HEK293 (cell line): ENCODE data around the gene BANF2.

Experiments used
- CTCF ChIA-PET: fragments of 350-600 bp; formaldehyde crosslinking; extraction: SDS; loops from one replicate; lab custom pipeline; 2021; ENCODE audit warnings: antibody characterized with exemption; lab: Yijun Ruan, JAX
- POLR2A ChIA-PET: fragments of 300-600 bp; formaldehyde crosslinking; extraction: SDS; loops from one replicate; lab custom pipeline; 2020; ENCODE audit warnings: antibody characterized with exemption, inconsistent platforms; lab: Yijun Ruan, JAX
- H3K27ac ChIP-seq: fragments of 200-500 bp; sonication (Bioruptor generic); 2 replicates; pipeline ENCODE4 v1.5.1; 2014; ENCODE audit warnings: low read depth, low read length, control low read depth, inconsistent platforms; ENCODE audit errors: extremely low read depth
- H3K36me3 ChIP-seq, 2 experiments: fragments of 200-500 bp in 1 of 2; sonication (Bioruptor generic) in 1 of 2; 1 replicate in 1 of 2; 2 replicates in 1 of 2; pipeline ENCODE4 v1.5.1; 2014 to 2017; ENCODE audit warnings: inconsistent platforms in 2 of 2, low read length in 2 of 2; ENCODE audit not compliant: control insufficient read depth in 2 of 2, insufficient read depth in 1 of 2
- H3K4me1 ChIP-seq: fragments of 200-500 bp; sonication (Bioruptor generic); 2 replicates; pipeline ENCODE4 v1.5.1; 2014; ENCODE audit warnings: mild to moderate bottlenecking, low read length, inconsistent platforms; ENCODE audit not compliant: control insufficient read depth, insufficient read depth
- H3K4me3 ChIP-seq: 2 replicates; pipeline ENCODE4 v1.5.1; 2011; ENCODE audit warnings: low read depth, mild to moderate bottlenecking, control low read depth, low read length, moderate library complexity
- H3K9me3 ChIP-seq: fragments of 200-500 bp; sonication (Bioruptor generic); 2 replicates; pipeline ENCODE4 v1.5.1; 2014; ENCODE audit warnings: low read depth, low read length, inconsistent platforms; ENCODE audit not compliant: control insufficient read depth, insufficient read depth
- BCL11B ChIP-seq: fragments of 450-650 bp; formaldehyde crosslinking; IDR thresholded peaks from 2 replicates; pipeline ENCODE4 v1.5.1; 2016; ENCODE audit warnings: low read depth, missing biosample characterization, missing genetic modification characterization
- EGR2 ChIP-seq: fragments of 450-650 bp; formaldehyde crosslinking; IDR thresholded peaks from 2 replicates; pipeline ENCODE4 v1.5.1; 2016; ENCODE audit warnings: low read depth, missing biosample characterization, missing genetic modification characterization
- GLIS1 ChIP-seq: fragments of 450-650 bp; formaldehyde crosslinking; IDR thresholded peaks from 2 replicates; pipeline ENCODE4 v1.5.1; 2016; ENCODE audit warnings: missing biosample characterization, missing genetic modification characterization
- KLF8 ChIP-seq: fragments of 450-650 bp; formaldehyde crosslinking; IDR thresholded peaks from 2 replicates; pipeline ENCODE4 v1.5.1; 2016; ENCODE audit warnings: missing biosample characterization, missing genetic modification characterization
- OVOL3 ChIP-seq: fragments of 450-650 bp; formaldehyde crosslinking; IDR thresholded peaks from 2 replicates; pipeline ENCODE4 v1.5.1; 2016; ENCODE audit warnings: missing biosample characterization, missing genetic modification characterization
- PRDM4 ChIP-seq: fragments of 450-650 bp; formaldehyde crosslinking; IDR thresholded peaks from 2 replicates; pipeline ENCODE4 v1.5.1; 2017; ENCODE audit warnings: missing biosample characterization, missing genetic modification characterization
- REPIN1 ChIP-seq: fragments of 450-650 bp; formaldehyde crosslinking; IDR thresholded peaks from 2 replicates; pipeline ENCODE4 v1.5.1; 2017; ENCODE audit warnings: missing biosample characterization, missing genetic modification characterization, low read depth
- ZBTB11 ChIP-seq: fragments of 450-650 bp; formaldehyde crosslinking; conservative IDR thresholded peaks from 2 replicates; pipeline ENCODE4 v1.5.1; 2016; ENCODE audit warnings: low read depth, missing biosample characterization, missing genetic modification characterization
- ZBTB17 ChIP-seq: fragments of 450-650 bp; formaldehyde crosslinking; IDR thresholded peaks from 2 replicates; pipeline ENCODE4 v1.5.1; 2016; ENCODE audit warnings: missing biosample characterization, missing genetic modification characterization
- ZBTB48 ChIP-seq: fragments of 450-650 bp; formaldehyde crosslinking; IDR thresholded peaks from 2 replicates; pipeline ENCODE4 v1.5.1; 2016; ENCODE audit warnings: missing biosample characterization, missing genetic modification characterization
- ZNF146 ChIP-seq: fragments of 450-650 bp; formaldehyde crosslinking; IDR thresholded peaks from 2 replicates; pipeline ENCODE4 v1.5.1; 2016; ENCODE audit warnings: missing biosample characterization, missing genetic modification characterization
- ZNF18 ChIP-seq: fragments of 450-650 bp; formaldehyde crosslinking; IDR thresholded peaks from 2 replicates; pipeline ENCODE4 v1.5.1; 2016; ENCODE audit warnings: missing biosample characterization, missing genetic modification characterization
- ZNF214 ChIP-seq: fragments of 450-650 bp; formaldehyde crosslinking; IDR thresholded peaks from 2 replicates; pipeline ENCODE4 v1.5.1; 2017; ENCODE audit warnings: missing biosample characterization, mild to moderate bottlenecking, missing genetic modification characterization, borderline replicate concordance
- ZNF248 ChIP-seq: fragments of 450-650 bp; formaldehyde crosslinking; IDR thresholded peaks from 2 replicates; pipeline ENCODE4 v1.5.1; 2017; ENCODE audit warnings: missing biosample characterization, missing genetic modification characterization
- ZNF280C ChIP-seq: fragments of 450-650 bp; formaldehyde crosslinking; IDR thresholded peaks from 2 replicates; pipeline ENCODE4 v1.5.1; 2016; ENCODE audit warnings: missing biosample characterization, missing genetic modification characterization
- ZNF292 ChIP-seq: fragments of 450-650 bp; formaldehyde crosslinking; IDR thresholded peaks from 2 replicates; pipeline ENCODE4 v1.5.1; 2016; ENCODE audit warnings: low read depth, missing biosample characterization, missing genetic modification characterization, borderline replicate concordance
- ZNF302 ChIP-seq: fragments of 450-650 bp; formaldehyde crosslinking; IDR thresholded peaks from 2 replicates; pipeline ENCODE4 v1.5.1; 2016; ENCODE audit warnings: missing biosample characterization, missing genetic modification characterization, low read depth
- ZNF311 ChIP-seq: fragments of 450-650 bp; formaldehyde crosslinking; IDR thresholded peaks from 2 replicates; pipeline ENCODE4 v1.5.1; 2017; ENCODE audit warnings: missing biosample characterization, missing genetic modification characterization, borderline replicate concordance
- ZNF426 ChIP-seq: fragments of 450-650 bp; formaldehyde crosslinking; IDR thresholded peaks from 2 replicates; pipeline ENCODE4 v1.5.1; 2017; ENCODE audit warnings: missing biosample characterization, missing genetic modification characterization, mild to moderate bottlenecking, inconsistent platforms, moderate library complexity
- ZNF501 ChIP-seq: fragments of 450-650 bp; formaldehyde crosslinking; IDR thresholded peaks from 2 replicates; pipeline ENCODE4 v1.5.1; 2016; ENCODE audit warnings: missing biosample characterization, missing genetic modification characterization
- ZNF510 ChIP-seq: fragments of 450-650 bp; formaldehyde crosslinking; IDR thresholded peaks from 2 replicates; pipeline ENCODE4 v1.5.1; 2018; ENCODE audit warnings: mild to moderate bottlenecking, missing genetic modification characterization, missing biosample characterization; ENCODE audit not compliant: insufficient replicate concordance
- ZNF513 ChIP-seq: fragments of 450-650 bp; IDR thresholded peaks from 2 replicates; pipeline ENCODE4 v1.5.1; 2018; ENCODE audit warnings: missing biosample characterization, missing genetic modification characterization
- ZNF549 ChIP-seq: fragments of 450-650 bp; IDR thresholded peaks from 2 replicates; pipeline ENCODE4 v1.5.1; 2018; ENCODE audit warnings: missing biosample characterization, missing genetic modification characterization, mild to moderate bottlenecking, inconsistent platforms, moderate library complexity
- ZNF654 ChIP-seq: fragments of 450-650 bp; formaldehyde crosslinking; IDR thresholded peaks from 2 replicates; pipeline ENCODE4 v1.5.1; 2016; ENCODE audit warnings: low read depth, missing biosample characterization, missing genetic modification characterization
- ZNF792 ChIP-seq: fragments of 450-650 bp; formaldehyde crosslinking; IDR thresholded peaks from 2 replicates; pipeline ENCODE4 v1.5.1; 2016; ENCODE audit warnings: missing biosample characterization, missing genetic modification characterization

The BANF2 gene

GRCh38 chr20:17665756-17666155 lies 34.0 kb upstream of the BANF2 start:
- H3K27ac ChIP-seq, result no peak overlapping the region
- H3K36me3 ChIP-seq, result peaks cover 0 to 9% of the 10 kb centered on the region in 2 experiments; a peak in 1 of 3 replicates
- no peaks in the 10 kb centered on the region for H3K9me3 ChIP-seq
- CTCF ChIA-PET, result interaction anchor here (1.5 to 3.5 kb wide), 3 partner anchors 11 to 17 kb away, joined by 9 to 19 read pairs (median 10); partner anchors contain the start of gene RRBP1
- POLR2A ChIA-PET, result interaction anchor here (1.2 kb wide), 1 partner anchor 17 kb away, joined by 5 read pairs; the partner anchor contains the start of gene RRBP1
- no peaks in the 10 kb centered on the region for H3K4me1 ChIP-seq
- TF ChIP-seq ZNF654 (tag by site-specific recombination) (no peak), ZNF549 (no peak), ZNF18 (no peak), ZNF501 (tag by site-specific recombination) (no peak), ZNF302 (no peak), KLF8 (tag by site-specific recombination) (no peak), ZNF311 (tag by site-specific recombination) (no peak), ZNF214 (tag by site-specific recombination) (no peak), EGR2 (no peak), ZNF510 (tag by site-specific recombination) (no peak), ZNF280C (tag by site-specific recombination) (no peak), ZBTB48 (tag by site-specific recombination) (no peak), ZNF792 (tag by site-specific recombination) (no peak), GLIS1 (tag by site-specific recombination) (no peak), BCL11B (tag by site-specific recombination) (no peak), PRDM4 (tag by site-specific recombination) (no peak), ZBTB17 (tag by site-specific recombination) (no peak), ZNF146 (no peak), ZNF292 (tag by site-specific recombination) (no peak)
- H3K4me3 ChIP-seq, result no peak overlapping the region

GRCh38 chr20:17666481-17666880 lies 33.3 kb upstream of the BANF2 start:
- no peak overlapping the region for H3K4me3 ChIP-seq
- ChIA-PET CTCF (interaction anchor here (0.7 to 3.5 kb wide), 4 partner anchors 11 to 16 kb away, joined by 3 to 19 read pairs (median 10); partner anchors contain the start of gene RRBP1), POLR2A (interaction anchor here (1.2 kb wide), 1 partner anchor 16 kb away, joined by 5 read pairs; the partner anchor contains the start of gene RRBP1)
- no peaks in the 10 kb centered on the region for H3K4me1 ChIP-seq
- no peak overlapping the region for H3K27ac ChIP-seq
- H3K9me3 ChIP-seq, result no peaks in the 10 kb centered on the region
- TF ChIP-seq ZBTB11 (tag by site-specific recombination), result no peak
- TF ChIP-seq OVOL3 (tag by site-specific recombination), result no peak
- TF ChIP-seq ZNF513, result no peak
- TF ChIP-seq ZNF654 (tag by site-specific recombination), result no peak
- TF ChIP-seq REPIN1 (tag by site-specific recombination), result no peak
- TF ChIP-seq ZBTB17 (tag by site-specific recombination), result no peak
- no peak for TF ChIP-seq ZNF248 (tag by site-specific recombination)
- TF ChIP-seq ZNF426, result no peak
- peaks cover 0 to 12% of the 10 kb centered on the region in 2 experiments; a peak in 1 of 3 replicates for H3K36me3 ChIP-seq
